Measurements from ENCODE around the gene CFAP46.
"Not testable (repeated sequence)": the region's sequence is repeated elsewhere in the genome, so short reads cannot be mapped to it uniquely, and the experiment has no call there.

Gene CFAP46

GRCh38 chr10:132932461-132933307 is 9.7 kb downstream of the CFAP46 start:
- no peak overlapping the region for H3K4me3 Mint-ChIP-seq
- no peaks in the 10 kb centered on the region for H3K36me3 Mint-ChIP-seq
- peak overlapping the region; percentile 85 for H3K27ac Mint-ChIP-seq
- no peaks in the 10 kb centered on the region for H3K9me3 Mint-ChIP-seq (ENCODE audit: low read depth)
- H3K27me3 Mint-ChIP-seq = no peaks in the 10 kb centered on the region
- peaks cover 8% of the 10 kb centered on the region for H3K4me1 Mint-ChIP-seq (ENCODE audit: low read depth)

GRCh38 chr10:132931258-132932250 is 10.8 kb downstream of the CFAP46 start:
- H3K9me3 Mint-ChIP-seq (ENCODE audit: low read depth); H3K27me3 Mint-ChIP-seq; H3K4me3 Mint-ChIP-seq; H3K36me3 Mint-ChIP-seq; H3K4me1 Mint-ChIP-seq (ENCODE audit: low read depth): not testable (repeated sequence)
- H3K27ac Mint-ChIP-seq = peak overlapping the region; percentile 85

- peak overlapping the region; percentile 34 for H3K27ac Mint-ChIP-seq
- not testable (repeated sequence) for H3K4me3 Mint-ChIP-seq; H3K36me3 Mint-ChIP-seq; H3K4me1 Mint-ChIP-seq (ENCODE audit: low read depth); H3K27me3 Mint-ChIP-seq; H3K9me3 Mint-ChIP-seq (ENCODE audit: low read depth)
Measured at GRCh38 chr10:132930701-132931100, 11.7 kb downstream of the CFAP46 start.

GRCh38 chr10:132929953-132930548 is 12.3 kb downstream of the CFAP46 start:
- no peaks in the 10 kb centered on the region for H3K27me3 Mint-ChIP-seq
- H3K27ac Mint-ChIP-seq = peak overlapping the region; percentile 68
- H3K9me3 Mint-ChIP-seq (ENCODE audit: low read depth) = no peaks in the 10 kb centered on the region
- peaks cover 8% of the 10 kb centered on the region for H3K4me1 Mint-ChIP-seq (ENCODE audit: low read depth)
- no peak overlapping the region for H3K4me3 Mint-ChIP-seq
- no peaks in the 10 kb centered on the region for H3K36me3 Mint-ChIP-seq

GRCh38 chr10:132929480-132929879 is 12.9 kb downstream of the CFAP46 start:
- no peaks in the 10 kb centered on the region for H3K27me3 Mint-ChIP-seq
- peaks cover 8% of the 10 kb centered on the region for H3K4me1 Mint-ChIP-seq (ENCODE audit: low read depth)
- no peaks in the 10 kb centered on the region for H3K36me3 Mint-ChIP-seq
- H3K27ac Mint-ChIP-seq = no peak overlapping the region
- H3K4me3 Mint-ChIP-seq = no peak overlapping the region
- H3K9me3 Mint-ChIP-seq (ENCODE audit: low read depth) = no peaks in the 10 kb centered on the region

GRCh38 chr10:132928261-132928660 is 14.1 kb downstream of the CFAP46 start:
- H3K27ac Mint-ChIP-seq = no peak overlapping the region
- no peak overlapping the region for H3K4me3 Mint-ChIP-seq
- H3K9me3 Mint-ChIP-seq (ENCODE audit: low read depth) = no peaks in the 10 kb centered on the region
- H3K36me3 Mint-ChIP-seq = no peaks in the 10 kb centered on the region
- H3K27me3 Mint-ChIP-seq = no peaks in the 10 kb centered on the region
- H3K4me1 Mint-ChIP-seq (ENCODE audit: low read depth) = peaks cover 8% of the 10 kb centered on the region

- Mint-ChIP-seq H3K9me3 (ENCODE audit: low read depth) (no peaks in the 10 kb centered on the region), H3K27ac (no peak overlapping the region), H3K36me3 (no peaks in the 10 kb centered on the region), H3K4me3 (no peak overlapping the region), H3K27me3 (no peaks in the 10 kb centered on the region), H3K4me1 (ENCODE audit: low read depth) (peaks cover 8% of the 10 kb centered on the region)
Measured at GRCh38 chr10:132927824-132928223, 14.5 kb downstream of the CFAP46 start.

GRCh38 chr10:132926777-132927650 is 15.4 kb downstream of the CFAP46 start:
- H3K4me1 Mint-ChIP-seq (ENCODE audit: low read depth) = peaks cover 4% of the 10 kb centered on the region
- H3K36me3 Mint-ChIP-seq = no peaks in the 10 kb centered on the region
- H3K4me3 Mint-ChIP-seq = no peak overlapping the region
- H3K9me3 Mint-ChIP-seq (ENCODE audit: low read depth) = no peaks in the 10 kb centered on the region
- no peak overlapping the region for H3K27ac Mint-ChIP-seq
- no peaks in the 10 kb centered on the region for H3K27me3 Mint-ChIP-seq

GRCh38 chr10:132926070-132926469 is 16.3 kb downstream of the CFAP46 start:
- no peak overlapping the region for H3K4me3 Mint-ChIP-seq
- peaks cover 4% of the 10 kb centered on the region for H3K4me1 Mint-ChIP-seq (ENCODE audit: low read depth)
- H3K36me3 Mint-ChIP-seq = no peaks in the 10 kb centered on the region
- no peaks in the 10 kb centered on the region for H3K27me3 Mint-ChIP-seq
- H3K27ac Mint-ChIP-seq = no peak overlapping the region
- no peaks in the 10 kb centered on the region for H3K9me3 Mint-ChIP-seq (ENCODE audit: low read depth)

GRCh38 chr10:132925614-132926013 is 16.8 kb downstream of the CFAP46 start:
- H3K4me3 Mint-ChIP-seq = no peak overlapping the region
- no peaks in the 10 kb centered on the region for H3K36me3 Mint-ChIP-seq
- no peaks in the 10 kb centered on the region for H3K9me3 Mint-ChIP-seq (ENCODE audit: low read depth)
- no peak overlapping the region for H3K27ac Mint-ChIP-seq
- H3K27me3 Mint-ChIP-seq = no peaks in the 10 kb centered on the region
- H3K4me1 Mint-ChIP-seq (ENCODE audit: low read depth) = peaks cover 4% of the 10 kb centered on the region

GRCh38 chr10:132925071-132925561 is 17.3 kb downstream of the CFAP46 start:
- Mint-ChIP-seq H3K27me3 (no peaks in the 10 kb centered on the region), H3K36me3 (no peaks in the 10 kb centered on the region), H3K9me3 (ENCODE audit: low read depth) (no peaks in the 10 kb centered on the region), H3K4me3 (no peak overlapping the region), H3K4me1 (ENCODE audit: low read depth) (peaks cover 2% of the 10 kb centered on the region), H3K27ac (no peak overlapping the region)

GRCh38 chr10:132924046-132924952 is 18.1 kb downstream of the CFAP46 start:
- no peak overlapping the region for H3K4me3 Mint-ChIP-seq
- H3K4me1 Mint-ChIP-seq (ENCODE audit: low read depth) = no peaks in the 10 kb centered on the region
- no peaks in the 10 kb centered on the region for H3K27me3 Mint-ChIP-seq
- no peaks in the 10 kb centered on the region for H3K9me3 Mint-ChIP-seq (ENCODE audit: low read depth)
- H3K27ac Mint-ChIP-seq = no peak overlapping the region
- no peaks in the 10 kb centered on the region for H3K36me3 Mint-ChIP-seq

GRCh38 chr10:132923384-132923783 is 19.0 kb downstream of the CFAP46 start:
- H3K36me3 Mint-ChIP-seq, H3K27ac Mint-ChIP-seq: not testable (repeated sequence)

More at GRCh38 chr10:132923384-132923783, 19.0 kb downstream of the CFAP46 start:
- not testable (repeated sequence) for H3K9me3 Mint-ChIP-seq (ENCODE audit: low read depth); H3K27me3 Mint-ChIP-seq; H3K4me3 Mint-ChIP-seq; H3K4me1 Mint-ChIP-seq (ENCODE audit: low read depth)
